ENCODE results near the gene BUD13. TPM values are rescaled to one million over a fixed set of nuclear protein-coding genes. Genes with fewer than 3 reads are reported as not detected.

Gene BUD13
- total RNA-seq, 2 donors from 2014 or later = 12.2 to 16.0 TPM

DNA sequence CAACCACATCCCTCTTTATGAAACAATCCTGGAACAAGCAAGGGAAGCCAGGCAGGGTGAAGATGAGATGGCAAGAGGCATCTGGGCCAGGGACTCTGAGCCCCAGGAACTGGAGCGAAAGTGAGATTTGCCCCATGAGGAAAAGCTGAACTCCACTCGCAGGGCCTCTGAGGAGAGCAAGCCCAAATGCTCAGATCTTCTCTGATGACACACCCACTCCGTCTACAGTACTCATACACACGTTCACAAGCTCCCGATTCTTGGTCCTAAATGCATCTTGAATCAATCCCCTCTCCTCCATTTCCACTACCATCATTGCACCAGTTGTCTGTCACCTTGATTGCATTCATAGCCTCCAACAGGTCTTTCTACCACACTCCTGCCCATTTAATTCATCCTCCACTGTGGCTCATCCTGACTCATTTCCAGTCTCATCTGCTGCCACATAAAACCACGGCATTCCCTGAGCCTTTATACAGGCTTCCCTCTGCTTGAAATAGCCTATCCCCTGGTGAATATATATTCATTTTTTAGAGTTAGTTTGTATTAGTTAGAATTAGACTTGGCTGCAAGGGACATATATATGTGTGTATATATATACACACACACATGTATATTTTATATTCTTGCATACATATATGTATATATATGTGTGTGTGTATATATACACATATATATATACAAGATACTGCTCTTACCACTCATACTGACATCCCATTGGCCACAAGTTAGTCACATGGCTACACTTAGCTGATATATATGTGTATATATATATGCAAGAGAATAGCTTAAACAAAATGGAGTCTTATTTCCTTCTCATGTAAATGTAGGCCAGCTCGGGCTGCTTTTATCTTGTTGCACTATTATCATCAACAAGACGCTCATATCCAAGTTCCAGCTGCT is 20.3 kb upstream of the BUD13 start:
- Histone ChIP-seq H3K27me3 (replicated peaks; ENCODE audit: insufficient read depth) (no peaks in the 10 kb centered on the region), H3K4me3 (no peak overlapping the region), H3K4me1 (replicated peaks) (no peaks in the 10 kb centered on the region), H3K9me3 (no peaks in the 10 kb centered on the region), H3K36me3 (no peaks in the 10 kb centered on the region), H3K27ac (no peak overlapping the region)
- 77% methylated on average over 8 of the region's 8 CpGs for WGBS
- TF ChIP-seq POLR2A (IDR thresholded peaks at IDR 0.05) = no peak
- TF ChIP-seq POLR2AphosphoS5 (IDR thresholded peaks at IDR 0.05) = no peak
- TF ChIP-seq, protein P1, sequence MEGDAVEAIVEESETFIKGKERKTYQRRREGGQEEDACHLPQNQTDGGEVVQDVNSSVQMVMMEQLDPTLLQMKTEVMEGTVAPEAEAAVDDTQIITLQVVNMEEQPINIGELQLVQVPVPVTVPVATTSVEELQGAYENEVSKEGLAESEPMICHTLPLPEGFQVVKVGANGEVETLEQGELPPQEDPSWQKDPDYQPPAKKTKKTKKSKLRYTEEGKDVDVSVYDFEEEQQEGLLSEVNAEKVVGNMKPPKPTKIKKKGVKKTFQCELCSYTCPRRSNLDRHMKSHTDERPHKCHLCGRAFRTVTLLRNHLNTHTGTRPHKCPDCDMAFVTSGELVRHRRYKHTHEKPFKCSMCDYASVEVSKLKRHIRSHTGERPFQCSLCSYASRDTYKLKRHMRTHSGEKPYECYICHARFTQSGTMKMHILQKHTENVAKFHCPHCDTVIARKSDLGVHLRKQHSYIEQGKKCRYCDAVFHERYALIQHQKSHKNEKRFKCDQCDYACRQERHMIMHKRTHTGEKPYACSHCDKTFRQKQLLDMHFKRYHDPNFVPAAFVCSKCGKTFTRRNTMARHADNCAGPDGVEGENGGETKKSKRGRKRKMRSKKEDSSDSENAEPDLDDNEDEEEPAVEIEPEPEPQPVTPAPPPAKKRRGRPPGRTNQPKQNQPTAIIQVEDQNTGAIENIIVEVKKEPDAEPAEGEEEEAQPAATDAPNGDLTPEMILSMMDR (IDR thresholded peaks at IDR 0.05) = no peak
- no peak for DNase-seq (ENCODE audit: low spot score)
- intact Hi-C loops (cut with DNase I) = loop anchor here (2.0 to 10.0 kb wide), 2 partner anchors 44 to 82 kb away; partner anchors contain the start of gene APOA1

- TF ChIP-seq POLR2A (IDR thresholded peaks at IDR 0.05) = no peak
- no peak for TF ChIP-seq POLR2AphosphoS5 (IDR thresholded peaks at IDR 0.05)
- TF ChIP-seq, protein P1 (IDR thresholded peaks at IDR 0.05) = no peak
- DNase-seq (ENCODE audit: low spot score) = no peak
Observed at GRCh38 chr11:116792144-116792868, 19.5 kb upstream of the BUD13 start.

GRCh38 chr11:116791813-116792143 is 19.0 kb upstream of the BUD13 start, which contains the start of gene APOA5:
TSS of gene APOA5 (minus strand) at chr11:116791879. CDS start at chr11:116791860, 19 bp downstream.
- intact Hi-C loops (cut with DNase I) = loop anchor here (2.0 to 10.0 kb wide), 2 partner anchors 45 to 83 kb away; partner anchors contain the start of gene APOA1
- 92% methylated on average over 7 of the region's 7 CpGs for WGBS

More at GRCh38 chr11:116792144-116792868, 19.5 kb upstream of the BUD13 start:
- Histone ChIP-seq H3K9me3 (no peaks in the 10 kb centered on the region), H3K4me1 (replicated peaks) (no peaks in the 10 kb centered on the region), H3K36me3 (no peaks in the 10 kb centered on the region), H3K27me3 (replicated peaks; ENCODE audit: insufficient read depth) (no peaks in the 10 kb centered on the region), H3K27ac (no peak overlapping the region), H3K4me3 (no peak overlapping the region)
- intact Hi-C loops (cut with DNase I) = loop anchor here (2.0 to 10.0 kb wide), 2 partner anchors 44 to 82 kb away; partner anchors contain the start of gene APOA1
- WGBS = 75% methylated on average over 8 of the region's 8 CpGs

DNA sequence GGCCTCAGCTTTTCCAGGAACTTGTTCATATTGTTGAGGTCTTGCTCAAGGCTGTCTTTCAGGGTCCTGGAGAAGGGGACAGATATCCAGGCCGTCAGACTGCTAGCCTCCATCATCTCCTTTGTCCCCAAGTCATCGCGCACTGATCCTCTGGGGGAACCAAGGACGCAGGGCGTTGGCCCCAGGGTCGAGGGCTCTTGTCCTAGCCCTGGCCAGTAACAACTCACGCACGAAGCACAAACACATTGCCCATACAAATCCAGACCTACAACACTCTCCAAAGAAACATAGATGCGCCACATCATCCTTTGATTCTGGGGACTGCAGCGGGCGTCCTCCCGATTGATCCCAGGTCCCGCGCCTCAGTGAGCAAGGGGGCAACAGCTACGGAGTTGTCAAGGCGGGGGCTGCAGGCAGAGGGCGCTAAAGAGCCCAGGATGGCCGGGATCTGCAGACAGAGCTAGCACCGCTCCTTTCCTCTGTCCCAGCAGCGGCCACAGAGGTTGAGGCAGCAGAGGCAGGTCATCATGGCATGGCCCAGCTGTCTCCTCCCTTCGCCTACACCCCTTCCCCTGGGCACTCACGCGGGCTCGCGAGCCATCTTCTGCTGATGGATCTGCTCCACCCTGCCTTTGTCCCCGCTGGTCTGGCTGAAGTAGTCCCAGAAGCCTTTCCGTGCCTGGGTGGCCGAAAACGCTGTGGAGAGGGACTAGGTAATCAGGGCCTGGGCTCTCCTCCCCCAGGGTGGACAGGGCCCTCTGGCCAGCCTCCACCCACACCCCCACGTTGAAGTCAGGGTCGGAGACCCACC is 18.4 kb upstream of the BUD13 start:
- peak; percentile 58 for DNase-seq (ENCODE audit: low spot score)
- Histone ChIP-seq H3K4me3 (no peak overlapping the region), H3K27me3 (replicated peaks; ENCODE audit: insufficient read depth) (no peaks in the 10 kb centered on the region), H3K4me1 (replicated peaks) (peaks cover 3% of the 10 kb centered on the region), H3K36me3 (no peaks in the 10 kb centered on the region), H3K27ac (no peak overlapping the region), H3K9me3 (no peaks in the 10 kb centered on the region)
- TF ChIP-seq, protein P1 (IDR thresholded peaks at IDR 0.05) = peak; percentile 78 to 90 (median 89)
- TF ChIP-seq POLR2A (IDR thresholded peaks at IDR 0.05) (no peak), POLR2AphosphoS5 (IDR thresholded peaks at IDR 0.05) (peak; percentile 35)
- intact Hi-C loops (cut with DNase I) = loop anchor here (10.0 kb wide), 1 partner anchor 84 kb away; no protein-coding TSS in a partner anchor
- WGBS = 25% methylated on average over 29 of the region's 31 CpGs

More at GRCh38 chr11:116791813-116792143, 19.0 kb upstream of the BUD13 start, which contains the start of gene APOA5:
- Histone ChIP-seq H3K4me1 (replicated peaks) (peaks cover 3% of the 10 kb centered on the region), H3K27ac (no peak within 1 kb of the TSS), H3K27me3 (replicated peaks; ENCODE audit: insufficient read depth) (no peaks in the 10 kb centered on the region), H3K4me3 (no peak within 1 kb of the TSS), H3K36me3 (no peaks in the 10 kb centered on the region), H3K9me3 (no peaks in the 10 kb centered on the region)
- TF ChIP-seq, protein P1 (IDR thresholded peaks at IDR 0.05) = no peak
- no peak for TF ChIP-seq POLR2A (IDR thresholded peaks at IDR 0.05)
- TF ChIP-seq POLR2AphosphoS5 (IDR thresholded peaks at IDR 0.05) = no peak
- no peak for DNase-seq (ENCODE audit: low spot score)
